ENCODE data around the gene PHOX2A. TPM values are rescaled to one million over a fixed set of nuclear protein-coding genes. Genes with fewer than 3 reads are reported as not detected.

Gene PHOX2A
- total RNA-seq, 4 donors from 2014 or later = not detected

- WGBS, 2 donors = 1 to 2% methylated on average over 33 to 41 of the region's 47 CpGs
- DNase-seq (ENCODE audit: low spot score in 2 of 2) = peak; percentile 93 to 98
- H3K4me3 ChIP-seq (ENCODE audit: low read depth, poor library complexity, severe bottlenecking) = peak overlapping the region; percentile 64
- intact Hi-C loops (cut with DNase I; ENCODE audit: low total_unique reads) = no loop called here
- no peak for TF ChIP-seq POLR2A (IDR thresholded peaks at IDR 0.05)
- TF ChIP-seq, protein P1, sequence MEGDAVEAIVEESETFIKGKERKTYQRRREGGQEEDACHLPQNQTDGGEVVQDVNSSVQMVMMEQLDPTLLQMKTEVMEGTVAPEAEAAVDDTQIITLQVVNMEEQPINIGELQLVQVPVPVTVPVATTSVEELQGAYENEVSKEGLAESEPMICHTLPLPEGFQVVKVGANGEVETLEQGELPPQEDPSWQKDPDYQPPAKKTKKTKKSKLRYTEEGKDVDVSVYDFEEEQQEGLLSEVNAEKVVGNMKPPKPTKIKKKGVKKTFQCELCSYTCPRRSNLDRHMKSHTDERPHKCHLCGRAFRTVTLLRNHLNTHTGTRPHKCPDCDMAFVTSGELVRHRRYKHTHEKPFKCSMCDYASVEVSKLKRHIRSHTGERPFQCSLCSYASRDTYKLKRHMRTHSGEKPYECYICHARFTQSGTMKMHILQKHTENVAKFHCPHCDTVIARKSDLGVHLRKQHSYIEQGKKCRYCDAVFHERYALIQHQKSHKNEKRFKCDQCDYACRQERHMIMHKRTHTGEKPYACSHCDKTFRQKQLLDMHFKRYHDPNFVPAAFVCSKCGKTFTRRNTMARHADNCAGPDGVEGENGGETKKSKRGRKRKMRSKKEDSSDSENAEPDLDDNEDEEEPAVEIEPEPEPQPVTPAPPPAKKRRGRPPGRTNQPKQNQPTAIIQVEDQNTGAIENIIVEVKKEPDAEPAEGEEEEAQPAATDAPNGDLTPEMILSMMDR (IDR thresholded peaks at IDR 0.05) = no peak
Observed at GRCh38 chr11:72222907-72223614, 20.9 kb downstream of the PHOX2A start.

DNA sequence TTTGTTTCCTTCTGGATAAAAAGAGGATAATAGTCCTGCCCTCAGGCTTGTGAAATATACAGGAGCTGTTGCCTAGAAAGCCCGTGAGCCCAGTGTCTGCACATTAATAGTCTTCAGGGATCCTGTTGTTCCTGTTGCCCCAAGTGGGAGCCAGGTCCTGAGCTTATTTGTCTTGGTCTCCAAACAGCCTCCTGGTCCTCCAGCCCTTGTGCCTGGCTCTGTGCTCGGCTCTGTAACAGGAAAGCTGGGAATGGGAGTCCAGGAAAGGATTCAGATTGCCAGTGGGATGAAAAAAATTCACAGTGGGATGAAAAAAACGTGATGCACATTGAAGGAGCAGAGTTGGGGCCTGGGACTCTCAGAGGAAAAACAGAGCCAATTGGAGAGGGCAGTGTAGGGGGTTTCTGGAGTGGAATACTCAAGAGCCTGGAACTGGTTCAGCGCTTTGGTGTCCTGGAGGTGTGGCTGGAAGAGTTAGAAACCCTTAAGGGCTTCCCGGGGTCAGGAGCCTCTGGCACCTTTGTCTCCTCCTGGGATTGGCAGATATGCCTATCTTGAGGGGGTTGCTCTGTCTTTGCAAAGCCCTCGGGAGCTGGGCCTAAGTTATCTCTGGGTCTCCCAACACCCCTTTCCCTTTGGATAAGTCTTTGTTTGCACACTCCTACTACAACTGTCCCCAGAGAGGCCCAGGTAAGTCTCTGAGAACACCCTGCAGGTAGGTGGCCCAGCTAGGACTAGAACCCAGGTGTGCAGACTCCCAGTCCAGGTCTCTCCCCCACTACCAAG is 21.7 kb downstream of the PHOX2A start:
- peak in 1 of 2 donors; percentile 77 for DNase-seq (ENCODE audit: low spot score in 2 of 2)
- 55 to 56% methylated on average over 6 of the region's 6 CpGs for WGBS, 2 donors
- intact Hi-C loops (cut with DNase I; ENCODE audit: low total_unique reads) = no loop called here
- peak overlapping the region; percentile 64 for H3K4me3 ChIP-seq (ENCODE audit: low read depth, poor library complexity, severe bottlenecking)
- no peak for TF ChIP-seq POLR2A (IDR thresholded peaks at IDR 0.05)
- TF ChIP-seq, protein P1 (IDR thresholded peaks at IDR 0.05) = no peak

GRCh38 chr11:72221386-72222075 is 22.4 kb downstream of the PHOX2A start:
- intact Hi-C loops (cut with DNase I; ENCODE audit: low total_unique reads) = no loop called here
- DNase-seq (ENCODE audit: low spot score in 2 of 2) = peak in 1 of 2 donors; percentile 84
- H3K4me3 ChIP-seq (ENCODE audit: low read depth, poor library complexity, severe bottlenecking) = no peak overlapping the region
- TF ChIP-seq POLR2A (IDR thresholded peaks at IDR 0.05) = no peak
- TF ChIP-seq, protein P1 (IDR thresholded peaks at IDR 0.05) = no peak
- WGBS, 2 donors = 71 to 76% methylated on average over 7 of the region's 7 CpGs

DNA sequence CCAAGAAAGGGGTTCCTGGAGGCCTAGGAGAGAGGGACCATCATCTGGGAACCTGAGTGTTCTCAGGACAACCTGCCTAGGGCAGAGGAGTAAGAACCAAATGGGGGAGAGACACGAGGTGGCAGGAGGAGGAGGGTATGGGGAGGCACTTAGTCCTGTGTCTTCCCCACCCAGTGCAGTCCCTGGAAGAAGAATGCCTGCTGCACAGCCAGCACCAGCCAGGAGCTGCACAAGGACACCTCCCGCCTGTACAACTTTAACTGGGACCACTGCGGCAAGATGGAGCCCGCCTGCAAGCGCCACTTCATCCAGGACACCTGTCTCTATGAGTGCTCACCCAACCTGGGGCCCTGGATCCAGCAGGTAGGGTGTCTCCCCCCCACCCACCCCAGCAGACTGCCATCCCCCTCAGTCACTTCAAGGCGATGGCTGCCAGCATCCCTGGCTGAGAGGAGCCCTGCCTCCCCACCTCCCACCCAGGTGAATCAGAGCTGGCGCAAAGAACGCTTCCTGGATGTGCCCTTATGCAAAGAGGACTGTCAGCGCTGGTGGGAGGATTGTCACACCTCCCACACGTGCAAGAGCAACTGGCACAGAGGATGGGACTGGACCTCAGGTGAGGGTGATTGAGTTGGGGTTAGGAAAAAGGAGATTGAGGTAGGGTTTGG is 23.1 kb downstream of the PHOX2A start:
- TF ChIP-seq, protein P1 (IDR thresholded peaks at IDR 0.05) = no peak
- no peak for TF ChIP-seq POLR2A (IDR thresholded peaks at IDR 0.05)
- intact Hi-C loops (cut with DNase I; ENCODE audit: low total_unique reads) = no loop called here
- DNase-seq (ENCODE audit: low spot score in 2 of 2) = peak in 1 of 2 donors; percentile 63
- 84 to 86% methylated on average over 9 to 10 of the region's 10 CpGs for WGBS, 2 donors
- H3K4me3 ChIP-seq (ENCODE audit: low read depth, poor library complexity, severe bottlenecking) = no peak overlapping the region

GRCh38 chr11:72218251-72218745 is 25.7 kb downstream of the PHOX2A start:
- intact Hi-C loops (cut with DNase I; ENCODE audit: low total_unique reads) = no loop called here
- TF ChIP-seq, protein P1 (IDR thresholded peaks at IDR 0.05) = no peak
- no peak for TF ChIP-seq POLR2A (IDR thresholded peaks at IDR 0.05)
- no peak overlapping the region for H3K4me3 ChIP-seq (ENCODE audit: low read depth, poor library complexity, severe bottlenecking)
- DNase-seq (ENCODE audit: low spot score in 2 of 2) = no peak
- 87 to 93% methylated on average over 5 of the region's 5 CpGs for WGBS, 2 donors

All from lower leg skin (tissue), 4 donors.